HT-29 (cell line): Measurements from ENCODE around the gene BMAL1. TPM values are rescaled to one million over a fixed set of nuclear protein-coding genes. Genes with fewer than 3 reads are reported as not detected.
"Not testable (repeated sequence)": the region's sequence is repeated elsewhere in the genome, so short reads cannot be mapped to it uniquely, and the experiment has no call there.

Experiments used
- DNase-seq: peaks from one replicate; pipeline ENCODE4 v3.0.0-alpha.2; 2015; ENCODE audit warnings: low spot score
- total RNA-seq: library from RNA; depleted of rRNA; stranded (reverse); fragments of >200 nt; shearing (Covaris generic); gene quantifications from 2 replicates; pipeline ENCODE4 v1.2.3, GENCODE V29; 2014; rRNA removed

Gene BMAL1
- total RNA-seq = 8.3 and 11.8 TPM in 2 replicates

GRCh38 chr11:13277768-13278608 lies at the start of gene BMAL1:
Gene BMAL1, plus strand, starts transcription at chr11:13277790. Its CDS starts 76,519 bp downstream, at chr11:13354309.
- DNase-seq = peak; percentile 29

GRCh38 chr11:13228572-13228971 lies 49.0 kb upstream of the BMAL1 start:
- DNase-seq = no peak

DNA sequence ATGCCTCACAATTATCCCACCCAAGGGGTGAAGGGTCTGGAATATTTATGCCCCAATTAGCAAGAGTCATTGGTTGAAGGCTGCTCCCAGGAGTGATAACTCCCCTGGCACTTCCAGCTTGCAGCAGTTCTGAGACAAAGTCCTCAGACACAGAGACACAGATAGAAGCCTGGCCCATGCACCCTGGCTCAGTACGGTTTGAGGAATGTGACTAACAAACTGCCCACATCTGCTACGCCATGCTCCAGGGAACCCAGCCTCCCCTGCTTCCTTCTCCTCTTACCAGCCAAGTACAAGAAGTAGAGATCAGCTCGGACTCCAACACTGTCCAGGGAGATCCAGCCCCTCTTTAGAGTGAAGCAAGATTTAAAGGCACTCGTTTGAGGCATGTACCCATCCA lies 48.5 kb upstream of the BMAL1 start:
- DNase-seq = no peak

DNA sequence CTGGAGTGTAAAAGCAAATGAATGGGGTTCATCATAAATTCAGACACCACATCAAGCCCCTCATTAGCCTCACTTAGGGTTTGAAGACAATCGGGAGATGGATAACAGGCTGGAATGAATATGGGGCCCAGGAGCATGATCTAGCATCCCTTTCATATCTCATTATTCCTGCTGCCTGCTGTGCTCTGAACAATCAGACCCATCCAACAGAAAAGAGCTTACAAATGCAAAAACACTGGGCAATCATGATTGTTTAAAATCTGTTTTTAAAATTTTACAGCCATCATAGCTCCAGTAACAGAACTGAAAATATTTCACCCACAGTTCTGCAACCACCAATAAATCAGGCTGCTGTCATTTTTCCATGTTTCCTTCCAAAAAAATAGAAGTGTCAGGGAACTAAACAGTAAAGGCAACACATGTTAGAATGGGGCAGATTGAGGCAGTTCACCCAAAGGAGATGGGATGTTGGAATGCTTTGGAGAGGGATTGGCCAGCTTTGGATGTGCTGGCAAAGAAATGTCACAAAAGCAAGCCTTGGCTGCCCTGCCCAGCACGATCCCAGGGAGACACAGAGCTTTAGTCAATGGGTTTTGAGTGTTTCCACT lies 47.8 kb upstream of the BMAL1 start:
- no peak for DNase-seq

DNA sequence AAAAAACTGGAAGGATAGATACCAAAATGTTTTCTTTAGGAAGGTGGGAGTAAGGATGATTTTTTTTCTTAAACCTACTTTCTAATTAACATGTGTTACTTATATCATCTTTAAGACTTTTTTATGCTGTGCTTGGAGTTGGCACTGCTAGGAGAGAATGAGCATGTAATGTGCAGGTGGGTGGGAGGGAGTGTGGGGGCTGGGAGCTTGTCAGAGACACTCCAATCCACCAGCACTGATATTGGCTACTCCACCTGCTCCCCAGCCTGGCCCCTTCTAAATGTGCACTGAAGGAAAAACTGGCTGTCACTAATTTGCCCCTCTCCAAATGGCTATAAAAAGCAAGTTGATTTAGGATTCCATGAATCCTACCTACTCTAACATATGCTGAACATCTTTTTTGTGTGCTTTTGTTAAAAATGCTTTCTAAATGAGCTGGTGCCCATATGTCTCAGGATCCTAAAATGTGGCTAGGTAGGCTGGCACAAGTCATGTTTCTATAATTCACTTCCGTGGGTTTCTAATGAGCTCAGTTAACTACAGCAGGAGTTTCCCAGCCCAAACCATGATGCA lies 44.3 kb upstream of the BMAL1 start:
- DNase-seq = no peak

DNA sequence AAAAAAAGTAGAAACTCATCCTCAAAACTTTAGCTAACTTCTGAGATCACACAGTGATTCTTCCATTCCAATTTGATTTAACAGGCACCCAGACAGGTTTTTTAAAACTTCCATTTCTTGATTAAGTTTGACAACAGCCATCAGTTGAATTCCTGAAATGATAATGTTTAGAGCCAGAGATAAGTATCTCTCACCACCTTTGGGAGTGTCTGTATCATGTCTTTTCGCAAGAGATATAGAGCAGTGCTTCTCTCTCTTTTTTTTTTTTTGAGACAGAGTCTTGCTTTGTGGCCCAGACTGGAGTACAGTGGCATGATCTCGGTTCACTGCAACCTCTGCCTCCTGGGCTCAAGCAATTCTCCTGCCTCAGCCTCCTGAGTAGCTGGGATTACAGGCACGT lies 41.7 kb upstream of the BMAL1 start:
- no peak for DNase-seq

GRCh38 chr11:13236626-13237025 lies 41.0 kb upstream of the BMAL1 start:
- no peak for DNase-seq

DNA sequence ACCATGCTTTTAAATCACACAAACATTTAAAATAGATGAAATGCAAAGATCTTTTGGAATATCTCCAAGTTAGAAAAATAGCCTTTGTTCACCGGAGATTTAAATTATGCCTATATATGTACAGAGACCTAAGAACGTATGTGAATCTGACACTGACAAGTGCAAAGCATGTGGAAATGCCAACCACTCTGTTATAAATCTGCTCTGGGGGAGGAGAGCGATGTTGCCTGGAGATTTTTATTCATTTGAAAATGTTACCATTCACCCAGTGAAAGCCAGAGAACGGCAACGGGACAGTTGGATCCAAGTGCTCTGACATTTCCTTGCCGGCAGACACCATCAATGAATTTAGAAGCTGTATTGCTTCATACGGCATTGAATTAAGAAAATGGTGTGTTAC lies 39.8 kb upstream of the BMAL1 start:
- no peak for DNase-seq

GRCh38 chr11:13238879-13239514 lies 38.6 kb upstream of the BMAL1 start:
- DNase-seq = peak; percentile 79

GRCh38 chr11:13242564-13242963 lies 35.0 kb upstream of the BMAL1 start:
- DNase-seq = no peak

GRCh38 chr11:13247606-13248296 lies 29.8 kb upstream of the BMAL1 start:
- DNase-seq = no peak

DNA sequence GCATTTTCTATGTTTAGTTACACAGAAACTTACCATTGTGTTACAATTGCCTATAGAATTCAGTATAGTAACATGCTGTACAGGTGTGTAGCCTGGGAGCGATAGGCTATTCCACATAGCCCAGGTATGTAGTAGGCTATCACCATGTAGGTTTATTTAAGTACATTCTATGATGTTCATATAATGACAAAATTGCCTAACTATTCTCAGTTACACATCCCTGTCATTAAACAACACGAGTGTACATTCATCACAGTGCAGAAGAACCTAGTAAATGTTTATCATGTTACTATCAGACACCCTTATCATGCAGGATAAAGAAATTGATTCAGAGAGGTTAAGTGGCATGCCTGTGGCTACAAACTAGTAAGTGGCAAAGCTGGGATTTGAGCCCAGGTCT lies 28.4 kb upstream of the BMAL1 start:
- no peak for DNase-seq

DNA sequence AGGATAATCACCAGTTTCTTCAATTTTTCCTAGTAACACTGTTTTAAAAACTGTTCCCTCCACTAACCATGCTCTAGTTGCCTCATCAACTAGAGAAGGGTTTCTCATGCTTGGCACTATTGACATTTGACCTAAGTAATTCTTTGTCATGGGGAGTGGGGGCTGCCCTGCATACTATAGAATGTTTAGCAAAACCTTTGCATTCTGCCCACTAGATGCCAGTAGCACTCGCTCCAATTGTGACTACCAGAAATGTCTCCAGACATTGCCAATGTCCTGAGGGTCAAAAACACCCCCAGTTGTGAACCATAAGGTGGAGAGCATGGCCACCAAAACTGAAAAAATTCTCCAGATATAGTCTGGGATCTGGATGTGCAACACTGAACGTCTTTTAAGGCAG lies 27.6 kb upstream of the BMAL1 start:
- peak; percentile 43 for DNase-seq

- DNase-seq = no peak
Observed at GRCh38 chr11:13251966-13252365, 25.6 kb upstream of the BMAL1 start.

- DNase-seq = no peak
Observed at GRCh38 chr11:13252438-13252837, 25.2 kb upstream of the BMAL1 start.

DNA sequence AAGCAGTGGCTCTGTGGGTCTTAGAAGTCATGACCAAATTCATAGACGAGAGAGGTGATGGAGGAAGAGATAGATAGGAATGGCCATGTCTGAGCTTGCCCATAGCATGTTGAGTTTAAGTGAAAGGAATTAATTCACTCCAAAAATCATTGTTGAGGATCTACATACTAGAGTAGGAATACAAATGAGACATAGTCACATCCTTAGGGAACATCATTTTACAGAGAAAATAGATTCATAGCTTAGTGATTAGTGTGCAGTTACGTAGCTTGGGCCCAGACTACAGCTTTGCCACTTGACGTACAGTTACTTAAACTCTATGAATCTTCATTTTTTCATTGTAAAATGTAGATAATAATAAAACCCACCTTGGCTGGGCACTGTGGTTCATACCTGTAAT lies 21.4 kb upstream of the BMAL1 start:
- DNase-seq = no peak

DNA sequence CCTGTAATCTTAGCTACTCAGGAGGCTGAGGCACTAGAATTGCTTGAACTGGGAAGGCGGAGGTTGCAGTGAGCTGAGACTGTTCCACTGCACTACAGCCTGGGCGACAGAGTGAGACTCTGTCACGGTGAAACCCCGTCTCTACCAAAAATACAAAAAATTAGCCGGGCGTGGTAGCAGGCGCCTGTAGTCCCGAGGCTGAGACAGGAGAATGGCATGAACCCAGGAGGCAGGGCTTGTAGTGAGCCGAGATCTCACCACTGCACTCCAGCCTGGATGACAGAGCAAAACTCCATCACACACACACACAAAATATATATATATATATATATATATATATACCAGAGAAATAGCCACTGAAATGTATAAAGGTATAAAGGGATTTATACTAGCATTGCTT lies 19.5 kb upstream of the BMAL1 start:
- not testable (repeated sequence) for DNase-seq

GRCh38 chr11:13258855-13259254 lies 18.7 kb upstream of the BMAL1 start:
- no peak for DNase-seq

DNA sequence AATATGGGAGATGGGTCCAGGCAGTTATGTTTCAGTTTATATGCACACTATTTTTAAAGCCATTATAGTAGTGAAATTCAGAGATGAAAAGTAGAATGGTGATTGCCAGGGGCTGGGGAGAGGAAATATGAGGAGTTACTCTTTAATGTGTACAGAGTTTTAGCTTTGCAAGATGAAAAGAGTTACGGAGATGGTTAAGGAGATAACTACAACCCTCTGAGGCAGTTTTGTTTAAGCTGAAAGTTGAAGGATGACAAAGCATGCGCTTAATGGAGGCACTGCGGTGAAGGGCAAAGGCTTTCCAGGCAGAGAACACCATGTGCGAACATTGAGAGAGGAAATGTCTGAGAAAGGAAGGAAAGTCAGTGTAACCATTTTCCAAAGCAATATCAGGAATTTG lies 18.2 kb upstream of the BMAL1 start:
- DNase-seq = no peak

DNA sequence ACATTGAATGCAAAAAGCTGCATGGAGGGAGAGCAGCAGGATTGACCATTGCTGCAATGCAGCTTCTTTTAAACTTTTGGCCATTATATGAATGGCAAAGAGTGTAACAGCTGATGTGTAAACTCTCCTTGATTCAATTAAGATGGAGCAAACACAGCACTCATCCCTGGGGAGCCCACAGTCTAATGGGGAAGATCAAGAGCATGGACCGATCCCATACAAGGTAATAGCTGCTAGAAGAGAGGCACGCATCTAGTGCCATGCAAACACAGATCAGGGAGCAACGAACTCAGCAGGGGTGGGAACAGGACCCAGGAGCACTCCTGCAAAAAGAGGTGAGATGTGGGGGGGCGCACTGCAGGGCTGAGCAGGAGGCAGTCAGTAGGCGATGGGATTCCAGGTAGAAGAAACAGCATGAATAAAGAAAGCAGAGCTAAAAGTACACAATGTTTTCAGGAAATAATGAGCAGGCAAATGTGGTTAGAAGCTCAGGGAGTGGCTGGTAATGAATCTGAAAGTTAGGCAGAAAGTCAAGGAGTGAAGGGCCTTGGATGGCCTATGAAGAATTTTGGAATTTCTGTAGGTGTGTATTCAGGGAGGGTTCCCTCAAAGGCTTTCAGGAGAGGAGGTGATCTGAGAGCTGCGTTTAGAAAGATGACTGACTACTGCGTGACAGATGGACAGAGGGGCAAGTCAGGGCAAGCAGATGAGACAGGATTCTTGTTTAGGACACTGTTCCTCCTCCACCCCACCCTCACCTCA lies 17.2 kb upstream of the BMAL1 start:
- DNase-seq = no peak
